Liver (tissue), 9 donors: Measurements from ENCODE around the gene PAK4. TPM values are rescaled to one million over a fixed set of nuclear protein-coding genes. Genes with fewer than 3 reads are reported as not detected.
"Not testable (repeated sequence)": the region's sequence is repeated elsewhere in the genome, so short reads cannot be mapped to it uniquely, and the experiment has no call there.

Experiments used
- DNase-seq: peaks from one replicate; pipeline ENCODE4 v3.0.0-alpha.2; 2017; ENCODE audit warnings: low spot score
- H3K27ac ChIP-seq, 2 donors: one replicate each; pipeline ENCODE4 v1.7.0; 2013; ENCODE audit warnings: inconsistent platforms in 2 of 2, low read length in 2 of 2, control low read depth in 1 of 2, low read depth in 1 of 2, mild to moderate bottlenecking in 1 of 2
- H3K27me3 ChIP-seq, 4 donors: one replicate each; pipeline versions ENCODE4 v1.6.1 to v1.7.0; 2013; ENCODE audit warnings: low read length in 3 of 4, inconsistent platforms in 1 of 4, mild to moderate bottlenecking in 1 of 4, moderate library complexity in 1 of 4; ENCODE audit not compliant: control insufficient read depth in 4 of 4, insufficient read depth in 4 of 4
- H3K36me3 ChIP-seq, 4 donors: one replicate each; pipeline versions ENCODE4 v1.6.1 to v1.7.0; 2013; ENCODE audit warnings: low read length in 3 of 4, mild to moderate bottlenecking in 3 of 4, low read depth in 1 of 4, moderate library complexity in 1 of 4; ENCODE audit not compliant: control insufficient read depth in 4 of 4, insufficient read depth in 3 of 4
- H3K4me1 ChIP-seq, 4 donors: one replicate each; pipeline versions ENCODE4 v1.6.1 to v1.7.0; 2013; ENCODE audit warnings: low read length in 3 of 4, mild to moderate bottlenecking in 3 of 4, moderate library complexity in 1 of 4; ENCODE audit not compliant: control insufficient read depth in 4 of 4, insufficient read depth in 4 of 4
- H3K4me3 ChIP-seq, 3 donors: one replicate each; pipeline versions ENCODE4 v1.6.1 to v1.7.0; 2013; ENCODE audit warnings: low read length in 3 of 3, control low read depth in 1 of 3, low read depth in 1 of 3, mild to moderate bottlenecking in 1 of 3
- H3K9ac ChIP-seq, 2 donors: one replicate each; pipeline ENCODE4 v1.7.0; 2013; ENCODE audit warnings: low read length in 2 of 2, mild to moderate bottlenecking in 2 of 2, moderate library complexity in 2 of 2, control low read depth in 1 of 2, low read depth in 1 of 2
- H3K9me3 ChIP-seq, 4 donors: one replicate each; pipeline versions ENCODE4 v1.6.1 to v1.7.0; 2013; ENCODE audit warnings: low read length in 3 of 4; ENCODE audit not compliant: control insufficient read depth in 4 of 4
- ATF3 ChIP-seq: IDR thresholded peaks from 2 replicates; pipeline ENCODE4 v1.6.1; 2016; ENCODE audit warnings: antibody characterized with exemption
- EGR1 ChIP-seq, 2 donors: IDR thresholded peaks; 2 replicates each; pipeline ENCODE4 v1.6.1; 2016 to 2018; ENCODE audit warnings: antibody characterized with exemption in 2 of 2, low read depth in 2 of 2
- FOXA1 ChIP-seq: IDR thresholded peaks from 2 replicates; pipeline ENCODE4 v1.6.1; 2016; ENCODE audit warnings: antibody characterized with exemption
- FOXA2 ChIP-seq: IDR thresholded peaks from 2 replicates; pipeline ENCODE4 v1.6.1; 2016; ENCODE audit warnings: antibody characterized with exemption
- GABPA ChIP-seq, 2 donors: IDR thresholded peaks in 1 of 2; conservative IDR thresholded peaks in 1 of 2; 2 replicates each; pipeline ENCODE4 v1.6.1; 2016; ENCODE audit warnings: antibody characterized with exemption in 2 of 2, mild to moderate bottlenecking in 1 of 2, moderate library complexity in 1 of 2
- HNF4A ChIP-seq, 2 donors: conservative IDR thresholded peaks; 2 replicates each; pipeline ENCODE4 v1.6.1; 2016; ENCODE audit warnings: antibody characterized with exemption in 2 of 2, mild to moderate bottlenecking in 2 of 2
- HNF4G ChIP-seq: IDR thresholded peaks from 2 replicates; pipeline ENCODE4 v1.6.1; 2016; ENCODE audit warnings: antibody characterized with exemption
- JUND ChIP-seq, 2 donors: IDR thresholded peaks; 2 replicates each; pipeline ENCODE4 v1.6.1; 2016; ENCODE audit warnings: antibody characterized with exemption in 2 of 2
- MAX ChIP-seq: IDR thresholded peaks from 2 replicates; pipeline ENCODE4 v1.6.1; 2016; ENCODE audit warnings: antibody characterized with exemption
- NR2F2 ChIP-seq: IDR thresholded peaks from 2 replicates; pipeline ENCODE4 v1.6.1; 2016; ENCODE audit warnings: antibody characterized with exemption
- RAD21 ChIP-seq, 2 donors: IDR thresholded peaks; 2 replicates each; pipeline ENCODE4 v1.6.1; 2016; ENCODE audit warnings: antibody characterized with exemption in 2 of 2, mild to moderate bottlenecking in 2 of 2
- REST ChIP-seq: IDR thresholded peaks from 2 replicates; pipeline ENCODE4 v1.6.1; 2016; ENCODE audit warnings: antibody characterized with exemption, mild to moderate bottlenecking
- RXRA ChIP-seq, 2 donors: IDR thresholded peaks; 2 replicates each; pipeline ENCODE4 v1.6.1; 2017 to 2018; ENCODE audit warnings: antibody characterized with exemption in 2 of 2, mild to moderate bottlenecking in 1 of 2
- SP1 ChIP-seq: IDR thresholded peaks from 2 replicates; pipeline ENCODE4 v1.6.1; 2018; ENCODE audit warnings: antibody characterized with exemption, mild to moderate bottlenecking
- YY1 ChIP-seq: IDR thresholded peaks from 2 replicates; pipeline ENCODE4 v1.6.1; 2016; ENCODE audit warnings: antibody characterized with exemption, mild to moderate bottlenecking
- ZBTB33 ChIP-seq: IDR thresholded peaks from 2 replicates; pipeline ENCODE4 v1.6.1; 2016; ENCODE audit warnings: antibody characterized with exemption
- WGBS: extraction: QIAGEN DNeasy Blood & Tissue Kit; methylation state at CpG from one replicate; pipeline ENCODE4 v1.1.7; 2013; 5-methylcytosine and 5-hydroxymethylcytosine counted together
- polyA plus RNA-seq, 2 donors: library from polyadenylated mRNA; stranded (reverse) in 1 of 2; unstranded in 1 of 2; fragments of 200-250 nt in 1 of 2; fragments of >200 nt in 1 of 2; fragmentation: Nextera tagmentation in 1 of 2; extraction: Ambion mirVana in 1 of 2; gene quantifications; one replicate each; pipeline versions ENCODE4 v1.2.1 to v1.2.3, GENCODE V29; 2013 to 2015
- total RNA-seq, 2 donors: library from RNA; depleted of rRNA; stranded (reverse); fragments of >200 nt; gene quantifications; one replicate each; pipeline ENCODE4 v1.2.3, GENCODE V29; 2014
- TF ChIP-seq, protein P1 (sequence below): fragments of 150-350 bp; IDR thresholded peaks from 2 replicates; pipeline ENCODE4 v1.5.1; 2017; ENCODE audit warnings: improper control_type of control experiment, low read depth, low read length; ENCODE audit not compliant: missing input control
- donor health status: healthy.
- donor health status: healthy.
- donor health status: healthy.
- donor health status: healthy.
- donor health status: healthy.

The PAK4 gene
- total and polyA plus RNA-seq, 4 donors, result 5.4 to 16.6 (median 7.7) TPM

DNA sequence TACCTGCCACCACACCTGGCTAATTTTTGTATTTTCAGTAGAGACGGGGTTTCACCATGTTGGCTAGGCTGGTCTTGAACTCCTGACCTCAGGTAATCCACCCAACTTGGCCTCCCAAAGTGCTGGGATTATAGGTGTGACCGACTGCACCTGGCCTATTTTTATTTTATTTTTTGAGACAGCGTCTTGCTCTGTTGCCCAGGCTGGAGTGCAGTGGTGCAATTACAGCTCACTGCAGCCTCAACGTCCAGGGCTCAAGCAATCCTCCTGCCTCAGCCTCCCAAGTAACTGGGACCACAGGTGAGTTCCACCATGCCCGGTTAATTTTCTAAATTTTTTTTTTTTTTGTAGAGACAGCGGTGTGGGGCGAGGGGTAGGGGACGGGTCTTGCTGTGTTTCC is 8.6 kb upstream of the PAK4 start:
- H3K27ac ChIP-seq, H3K27me3 ChIP-seq, H3K4me1 ChIP-seq, H3K9me3 ChIP-seq, H3K4me3 ChIP-seq, H3K36me3 ChIP-seq, H3K9ac ChIP-seq, DNase-seq: not testable (repeated sequence)
- WGBS, result 89% methylated on average over 8 of the region's 8 CpGs

DNA sequence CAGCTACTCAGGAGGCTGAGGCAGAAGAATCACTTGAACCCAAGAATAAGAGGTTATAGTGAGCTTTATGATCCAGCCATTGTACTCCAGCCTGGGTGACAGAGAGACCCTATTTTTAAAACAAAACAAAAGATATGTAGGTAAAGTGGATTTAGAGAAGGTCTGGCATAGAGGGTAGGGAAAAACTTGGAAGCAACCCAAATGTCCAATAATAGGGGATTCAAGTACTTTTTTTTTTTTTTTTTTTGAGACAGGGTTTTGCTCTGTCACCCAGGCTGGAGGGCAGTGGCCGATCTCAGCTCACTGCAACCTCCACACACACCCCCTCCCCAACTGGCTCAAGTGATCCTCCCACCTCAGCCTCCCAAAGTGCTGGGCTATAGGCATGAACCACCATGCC is 5.8 kb upstream of the PAK4 start:
- no peak overlapping the region for H3K4me3 ChIP-seq
- H3K4me1 ChIP-seq, result peaks cover 0 to 8% (median 2%) of the 10 kb centered on the region in 4 donors
- TF ChIP-seq NR2F2 (no peak), FOXA2 (no peak), GABPA (IDR thresholded peaks at IDR 0.05 in 1 of 2, conservative IDR thresholded peaks at IDR 0.05 in 1 of 2) (no peak), RXRA (IDR thresholded peaks at IDR 0.05) (no peak), ZBTB33 (no peak), EGR1 (IDR thresholded peaks at IDR 0.05; ENCODE audit: low read depth in 2 of 2) (no peak), HNF4A (conservative IDR thresholded peaks at IDR 0.05) (no peak), JUND (IDR thresholded peaks at IDR 0.05) (no peak), YY1 (no peak), SP1 (no peak), RAD21 (IDR thresholded peaks at IDR 0.05) (no peak), HNF4G (no peak), MAX (no peak)
- TF ChIP-seq, protein P1, sequence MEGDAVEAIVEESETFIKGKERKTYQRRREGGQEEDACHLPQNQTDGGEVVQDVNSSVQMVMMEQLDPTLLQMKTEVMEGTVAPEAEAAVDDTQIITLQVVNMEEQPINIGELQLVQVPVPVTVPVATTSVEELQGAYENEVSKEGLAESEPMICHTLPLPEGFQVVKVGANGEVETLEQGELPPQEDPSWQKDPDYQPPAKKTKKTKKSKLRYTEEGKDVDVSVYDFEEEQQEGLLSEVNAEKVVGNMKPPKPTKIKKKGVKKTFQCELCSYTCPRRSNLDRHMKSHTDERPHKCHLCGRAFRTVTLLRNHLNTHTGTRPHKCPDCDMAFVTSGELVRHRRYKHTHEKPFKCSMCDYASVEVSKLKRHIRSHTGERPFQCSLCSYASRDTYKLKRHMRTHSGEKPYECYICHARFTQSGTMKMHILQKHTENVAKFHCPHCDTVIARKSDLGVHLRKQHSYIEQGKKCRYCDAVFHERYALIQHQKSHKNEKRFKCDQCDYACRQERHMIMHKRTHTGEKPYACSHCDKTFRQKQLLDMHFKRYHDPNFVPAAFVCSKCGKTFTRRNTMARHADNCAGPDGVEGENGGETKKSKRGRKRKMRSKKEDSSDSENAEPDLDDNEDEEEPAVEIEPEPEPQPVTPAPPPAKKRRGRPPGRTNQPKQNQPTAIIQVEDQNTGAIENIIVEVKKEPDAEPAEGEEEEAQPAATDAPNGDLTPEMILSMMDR, result no peak
- no peaks in the 10 kb centered on the region for H3K9me3 ChIP-seq
- no peak overlapping the region for H3K27ac ChIP-seq
- WGBS, result 83% methylated on average over 1 of the region's 1 CpG
- no peaks in the 10 kb centered on the region for H3K27me3 ChIP-seq
- DNase-seq, result no peak
- H3K36me3 ChIP-seq, result no peaks in the 10 kb centered on the region
- no peak overlapping the region for H3K9ac ChIP-seq

- no peaks in the 10 kb centered on the region for H3K36me3 ChIP-seq
- no peaks in the 10 kb centered on the region for H3K27me3 ChIP-seq
- 83% methylated on average over 18 of the region's 18 CpGs for WGBS
- no peak for DNase-seq
- H3K27ac ChIP-seq, result no peak overlapping the region
- no peak overlapping the region for H3K9ac ChIP-seq
- no peak overlapping the region for H3K4me3 ChIP-seq
- no peaks in the 10 kb centered on the region for H3K9me3 ChIP-seq
- H3K4me1 ChIP-seq, result peaks cover 5 to 31% (median 20%) of the 10 kb centered on the region in 4 donors
- TF ChIP-seq GABPA (IDR thresholded peaks at IDR 0.05 in 1 of 2, conservative IDR thresholded peaks at IDR 0.05 in 1 of 2), result no peak
- no peak for TF ChIP-seq FOXA2
- TF ChIP-seq REST, result no peak
- TF ChIP-seq ATF3, result no peak
- no peak for TF ChIP-seq FOXA1
- TF ChIP-seq, protein P1, result no peak
- no peak for TF ChIP-seq JUND (IDR thresholded peaks at IDR 0.05)
- TF ChIP-seq RAD21 (IDR thresholded peaks at IDR 0.05), result no peak
- no peak for TF ChIP-seq HNF4A (conservative IDR thresholded peaks at IDR 0.05)
Measured at GRCh38 chr19:39122934-39123731, 2.5 kb upstream of the PAK4 start.
